Muscle layer of duodenum (tissue), 2 donors: ENCODE data around the gene COL15A1.

ENCODE experiments used
- H3K27ac ChIP-seq: one replicate; pipeline ENCODE4 v1.7.0; 2013; ENCODE audit warnings: mild to moderate bottlenecking, low read length
- H3K27me3 ChIP-seq: one replicate; pipeline ENCODE4 v1.7.0; 2013; ENCODE audit warnings: low read depth, mild to moderate bottlenecking, control low read depth, low read length
- H3K36me3 ChIP-seq, 2 donors: one replicate each; pipeline ENCODE4 v1.7.0; 2013; ENCODE audit warnings: low read length in 2 of 2, control low read depth in 1 of 2, mild to moderate bottlenecking in 1 of 2; ENCODE audit not compliant: insufficient read depth in 2 of 2, control insufficient read depth in 1 of 2
- H3K4me1 ChIP-seq, 2 donors: one replicate each; pipeline ENCODE4 v1.7.0; 2013; ENCODE audit warnings: low read length in 2 of 2, mild to moderate bottlenecking in 2 of 2, control low read depth in 1 of 2, moderate library complexity in 1 of 2; ENCODE audit not compliant: insufficient read depth in 2 of 2, control insufficient read depth in 1 of 2
- H3K4me3 ChIP-seq, 2 donors: one replicate each; pipeline ENCODE4 v1.7.0; 2013; ENCODE audit warnings: low read length in 2 of 2, low read depth in 1 of 2, mild to moderate bottlenecking in 1 of 2
- H3K9me3 ChIP-seq, 2 donors: one replicate each; pipeline ENCODE4 v1.7.0; 2013; ENCODE audit warnings: low read length in 2 of 2, control low read depth in 1 of 2, mild to moderate bottlenecking in 1 of 2; ENCODE audit not compliant: control insufficient read depth in 1 of 2
- donor health status: healthy.

The COL15A1 gene

GRCh38 chr9:99030610-99031109, 87.0 kb downstream of the COL15A1 start:
- no peaks in the 10 kb centered on the region for H3K27me3 ChIP-seq
- H3K4me3 ChIP-seq = no peak overlapping the region
- H3K9me3 ChIP-seq = no peaks in the 10 kb centered on the region
- H3K27ac ChIP-seq = peak overlapping the region; percentile 67
- H3K36me3 ChIP-seq = peaks cover 0 to 34% of the 10 kb centered on the region in 2 donors
- no peaks in the 10 kb centered on the region for H3K4me1 ChIP-seq

GRCh38 chr9:99031319-99031718, 87.6 kb downstream of the COL15A1 start:
- H3K27ac ChIP-seq = peak overlapping the region; percentile 67
- no peak overlapping the region for H3K4me3 ChIP-seq
- H3K27me3 ChIP-seq = no peaks in the 10 kb centered on the region
- no peaks in the 10 kb centered on the region for H3K4me1 ChIP-seq
- no peaks in the 10 kb centered on the region for H3K9me3 ChIP-seq
- H3K36me3 ChIP-seq = peaks cover 0 to 34% of the 10 kb centered on the region in 2 donors

- Histone ChIP-seq H3K27me3 (no peaks in the 10 kb centered on the region), H3K36me3 (peaks cover under 1 to 34% of the 10 kb centered on the region in 2 donors), H3K4me1 (no peaks in the 10 kb centered on the region), H3K9me3 (no peaks in the 10 kb centered on the region), H3K27ac (no peak overlapping the region), H3K4me3 (no peak overlapping the region)
Measured at GRCh38 chr9:99031994-99032393, 88.3 kb downstream of the COL15A1 start.

GRCh38 chr9:99034149-99034548, 90.4 kb downstream of the COL15A1 start:
- Histone ChIP-seq H3K9me3 (no peaks in the 10 kb centered on the region), H3K27ac (no peak overlapping the region), H3K4me1 (no peaks in the 10 kb centered on the region), H3K4me3 (no peak overlapping the region), H3K36me3 (peaks cover 2 to 30% of the 10 kb centered on the region in 2 donors), H3K27me3 (no peaks in the 10 kb centered on the region)

GRCh38 chr9:99035313-99035712, 91.6 kb downstream of the COL15A1 start:
- Histone ChIP-seq H3K27me3 (no peaks in the 10 kb centered on the region), H3K27ac (no peak overlapping the region), H3K9me3 (no peaks in the 10 kb centered on the region), H3K4me3 (no peak overlapping the region), H3K36me3 (peaks cover 8 to 41% of the 10 kb centered on the region in 2 donors), H3K4me1 (no peaks in the 10 kb centered on the region)

- Histone ChIP-seq H3K4me1 (no peaks in the 10 kb centered on the region), H3K4me3 (no peak overlapping the region), H3K27ac (peak overlapping the region; percentile 56), H3K27me3 (no peaks in the 10 kb centered on the region), H3K9me3 (no peaks in the 10 kb centered on the region), H3K36me3 (peaks cover 8 to 50% of the 10 kb centered on the region in 2 donors)
Measured at GRCh38 chr9:99037769-99038483, 94.2 kb downstream of the COL15A1 start.

GRCh38 chr9:99038484-99038820, 94.7 kb downstream of the COL15A1 start:
- Histone ChIP-seq H3K36me3 (peaks cover 8 to 51% of the 10 kb centered on the region in 2 donors), H3K4me1 (no peaks in the 10 kb centered on the region)

GRCh38 chr9:99039505-99040182, 95.9 kb downstream of the COL15A1 start:
- H3K4me1 ChIP-seq = no peaks in the 10 kb centered on the region
- no peak overlapping the region for H3K27ac ChIP-seq
- H3K36me3 ChIP-seq = peaks cover 13 to 60% of the 10 kb centered on the region in 2 donors
- H3K4me3 ChIP-seq = no peak overlapping the region
- no peaks in the 10 kb centered on the region for H3K9me3 ChIP-seq
- H3K27me3 ChIP-seq = no peaks in the 10 kb centered on the region

More at GRCh38 chr9:99038484-99038820, 94.7 kb downstream of the COL15A1 start:
- Histone ChIP-seq H3K27ac (peak overlapping the region; percentile 56), H3K9me3 (no peaks in the 10 kb centered on the region), H3K27me3 (no peaks in the 10 kb centered on the region), H3K4me3 (no peak overlapping the region)

- no peak overlapping the region for H3K27ac ChIP-seq
- peaks cover 13 to 60% of the 10 kb centered on the region in 2 donors for H3K36me3 ChIP-seq
- H3K9me3 ChIP-seq = no peaks in the 10 kb centered on the region
- H3K4me1 ChIP-seq = no peaks in the 10 kb centered on the region
- no peak overlapping the region for H3K4me3 ChIP-seq
- H3K27me3 ChIP-seq = no peaks in the 10 kb centered on the region
Measured at GRCh38 chr9:99040251-99040900, 96.7 kb downstream of the COL15A1 start.

- Histone ChIP-seq H3K27ac (no peak overlapping the region), H3K27me3 (no peaks in the 10 kb centered on the region), H3K36me3 (peaks cover 13 to 56% of the 10 kb centered on the region in 2 donors), H3K4me1 (no peaks in the 10 kb centered on the region), H3K4me3 (no peak overlapping the region), H3K9me3 (no peaks in the 10 kb centered on the region)
Measured at GRCh38 chr9:99040911-99041582, 97.3 kb downstream of the COL15A1 start.

- Histone ChIP-seq H3K4me1 (no peaks in the 10 kb centered on the region), H3K27ac (no peak overlapping the region), H3K27me3 (no peaks in the 10 kb centered on the region), H3K4me3 (no peak overlapping the region), H3K9me3 (no peaks in the 10 kb centered on the region), H3K36me3 (peaks cover 13 to 51% of the 10 kb centered on the region in 2 donors)
Measured at GRCh38 chr9:99041618-99042017, 97.9 kb downstream of the COL15A1 start.
